SH-SY5Y (cell line): ENCODE measurements around the gene APOO.

Experiments
- GATA2 ChIP-seq: IDR thresholded peaks from 2 replicates; pipeline ENCODE4 v1.6.1; 2011; ENCODE audit warnings: mild to moderate bottlenecking, low read depth, low read length
- GATA3 ChIP-seq: IDR thresholded peaks from 2 replicates; pipeline ENCODE4 v1.6.1; 2011; ENCODE audit warnings: low read depth, mild to moderate bottlenecking, low read length, moderate library complexity

- TF ChIP-seq GATA2 (no peak), GATA3 (no peak)
Observed at GRCh38 chrX:23952984-23953907, 45.5 kb upstream of the APOO start.
